GM21528 (cell line): ENCODE results near the gene PLEKHO2.

Source experiments
- ATAC-seq: cut with Tn5 transposase; IDR thresholded peaks from one replicate; pipeline ENCODE4 v1.9.1; 2021; ENCODE audit warnings: mild to moderate bottlenecking, moderate library complexity; ENCODE audit not compliant: unreplicated experiment, low FRiP score

PLEKHO2 gene

DNA sequence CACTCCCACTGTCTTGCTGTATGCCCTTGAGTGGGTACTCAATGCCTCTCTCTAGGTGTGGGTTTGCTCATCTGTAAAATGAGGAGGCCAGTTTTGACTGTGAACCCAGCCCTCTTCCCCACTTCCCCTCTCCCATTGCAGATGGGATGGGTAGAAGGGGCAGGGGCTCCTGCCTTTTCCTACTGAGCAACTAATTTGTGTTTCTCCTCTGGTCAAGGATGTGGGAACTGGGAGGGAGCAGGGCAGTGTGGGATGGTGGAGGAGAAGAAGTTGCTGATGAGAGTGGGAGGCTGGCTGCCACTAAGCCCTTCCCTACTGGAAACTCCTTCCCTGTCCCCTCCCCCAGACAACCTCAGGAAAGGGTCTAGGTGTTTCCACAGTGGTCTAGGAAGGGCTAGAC is 49.8 kb downstream of the PLEKHO2 start:
- ATAC-seq = no peak

GRCh38 chr15:64892847-64893403 is 51.2 kb downstream of the PLEKHO2 start:
- no peak for ATAC-seq

DNA sequence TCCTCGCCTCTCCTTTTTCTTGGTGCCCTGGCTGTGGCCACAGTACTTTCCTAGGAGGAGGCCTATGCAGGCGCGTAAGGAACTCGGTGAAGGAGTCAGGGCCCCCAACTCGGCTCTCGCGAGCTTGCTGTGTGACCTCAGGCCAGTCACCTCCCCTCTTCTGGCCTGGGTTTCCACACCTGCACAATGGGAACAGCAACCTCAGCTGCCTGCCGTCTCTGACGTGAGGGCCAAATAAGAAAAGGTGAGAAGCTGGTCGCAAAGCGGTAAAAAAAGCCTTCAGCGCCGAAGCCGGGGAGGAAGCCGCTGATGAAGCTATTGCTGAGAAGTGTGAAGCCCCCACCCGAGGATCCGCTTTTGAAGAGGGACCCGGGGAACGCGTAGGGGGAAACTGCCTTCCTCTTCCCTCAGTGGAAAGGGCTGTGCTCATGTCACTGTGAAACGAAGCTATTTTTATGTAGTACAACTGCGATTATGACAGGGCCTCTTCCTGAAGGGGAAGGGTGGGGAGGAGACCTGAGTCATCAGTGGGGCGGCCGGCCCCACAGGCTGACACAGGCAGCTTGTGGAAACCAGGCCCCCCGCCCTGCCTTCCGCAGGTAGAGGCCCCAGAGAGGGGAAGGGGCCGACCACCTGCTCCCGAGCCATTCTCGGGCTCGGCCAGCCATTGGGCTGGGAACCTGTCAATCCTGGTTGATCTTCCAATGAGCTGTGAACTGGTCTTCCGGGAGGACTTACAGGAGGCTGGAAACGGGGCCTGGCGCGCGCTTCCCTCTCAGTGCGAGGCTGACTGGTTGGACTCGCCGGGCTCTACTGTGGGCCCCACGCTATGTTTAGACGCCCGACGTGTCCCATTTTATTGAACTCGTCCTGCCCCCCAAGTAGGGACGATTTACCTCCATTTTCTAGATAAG is 52.0 kb downstream of the PLEKHO2 start:
- peak; percentile 56 for ATAC-seq

- peak; percentile 33 for ATAC-seq
Observed at GRCh38 chr15:64894395-64895056, 52.8 kb downstream of the PLEKHO2 start.

DNA sequence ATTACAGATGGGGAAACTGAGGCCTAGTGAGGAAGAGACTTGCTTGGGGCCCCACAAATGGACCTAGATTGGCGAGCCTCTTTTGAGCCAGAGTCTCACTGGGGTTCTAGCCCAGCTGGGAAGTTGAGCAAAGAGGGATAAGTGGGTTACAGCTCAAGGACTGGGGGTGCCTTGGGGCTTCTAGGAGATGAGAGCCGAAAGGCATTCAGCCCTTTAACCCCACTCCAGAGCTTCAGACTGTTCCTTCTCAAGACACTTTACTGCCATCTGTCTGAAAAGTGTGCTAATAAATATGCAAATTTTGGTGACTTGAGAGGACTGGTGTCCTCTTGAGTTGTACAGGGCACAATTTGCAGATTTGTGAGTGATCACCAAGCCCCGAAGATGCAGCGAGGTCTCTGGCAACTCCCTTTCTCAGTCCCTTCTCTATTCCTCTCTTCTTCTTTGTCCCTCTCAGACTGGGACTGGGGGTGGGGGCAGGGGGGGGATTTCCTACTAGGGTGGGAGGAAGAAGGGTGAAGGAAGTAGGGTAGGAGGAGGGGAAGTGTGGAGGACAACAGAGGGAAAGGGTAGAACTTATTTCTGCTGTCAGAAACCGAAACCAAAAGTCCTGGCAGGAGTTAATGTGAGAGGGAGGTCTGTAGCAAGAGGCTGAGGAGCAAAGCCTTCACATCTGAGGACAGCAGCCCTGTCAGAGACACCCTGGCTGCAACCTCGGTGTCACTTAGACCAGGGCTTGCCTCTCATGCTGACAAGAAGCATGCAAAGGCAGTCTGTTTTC is 53.8 kb downstream of the PLEKHO2 start:
- ATAC-seq = no peak

DNA sequence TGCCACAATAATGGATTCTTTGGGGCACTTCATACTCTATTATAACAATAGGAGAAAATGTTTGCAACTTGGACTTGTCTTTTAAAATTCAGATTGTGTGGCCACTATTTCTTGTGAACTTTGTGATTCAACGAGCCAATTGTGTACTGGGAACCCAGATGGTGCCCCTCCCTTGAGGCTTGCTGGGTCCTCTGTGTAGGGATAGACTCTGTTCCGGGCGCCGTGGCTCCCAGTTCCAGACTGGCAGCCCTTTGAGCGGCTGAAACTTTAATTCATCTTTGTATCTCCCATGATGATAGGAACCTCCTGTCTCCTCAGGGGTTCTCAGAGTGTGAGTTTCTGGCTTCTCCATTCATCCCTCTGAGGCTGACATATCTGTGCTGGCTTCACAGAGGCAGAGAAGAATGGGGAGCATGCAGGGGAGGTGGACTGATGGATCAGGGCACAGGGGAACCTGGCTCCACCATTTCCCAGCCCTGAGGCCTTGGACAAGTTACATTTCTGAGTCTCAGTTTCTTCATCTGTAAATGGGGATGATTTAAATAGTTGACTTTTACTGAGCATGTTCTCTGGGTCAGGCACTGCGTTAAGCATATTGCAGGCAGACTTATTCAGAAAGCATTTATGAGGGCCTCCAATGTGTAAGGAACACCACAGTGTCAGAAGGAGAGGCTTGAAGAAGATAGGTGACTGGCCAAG is 54.8 kb downstream of the PLEKHO2 start:
- no peak for ATAC-seq

- no peak for ATAC-seq
Observed at GRCh38 chr15:64897345-64897985, 55.8 kb downstream of the PLEKHO2 start.

GRCh38 chr15:64898406-64898805 is 56.7 kb downstream of the PLEKHO2 start:
- ATAC-seq = no peak

DNA sequence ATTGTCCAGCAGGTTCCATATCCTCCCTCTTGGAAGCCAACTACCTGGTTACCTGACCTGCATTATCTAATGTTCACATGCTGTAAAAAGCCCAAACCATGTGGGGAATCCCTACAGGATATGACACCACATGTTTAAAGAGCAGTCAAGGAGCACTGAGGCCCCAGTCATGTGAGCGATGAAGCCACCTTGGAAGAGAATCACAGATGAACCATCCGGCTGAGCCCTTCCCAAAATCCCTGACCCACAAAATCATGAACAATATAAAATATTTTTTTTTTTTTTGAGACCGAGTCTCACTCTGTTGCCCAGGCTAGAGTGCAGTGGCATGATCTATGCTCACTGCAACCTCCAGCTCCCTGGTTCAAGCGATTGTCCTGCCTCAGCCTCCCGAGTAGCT is 59.4 kb downstream of the PLEKHO2 start:
- no peak for ATAC-seq

DNA sequence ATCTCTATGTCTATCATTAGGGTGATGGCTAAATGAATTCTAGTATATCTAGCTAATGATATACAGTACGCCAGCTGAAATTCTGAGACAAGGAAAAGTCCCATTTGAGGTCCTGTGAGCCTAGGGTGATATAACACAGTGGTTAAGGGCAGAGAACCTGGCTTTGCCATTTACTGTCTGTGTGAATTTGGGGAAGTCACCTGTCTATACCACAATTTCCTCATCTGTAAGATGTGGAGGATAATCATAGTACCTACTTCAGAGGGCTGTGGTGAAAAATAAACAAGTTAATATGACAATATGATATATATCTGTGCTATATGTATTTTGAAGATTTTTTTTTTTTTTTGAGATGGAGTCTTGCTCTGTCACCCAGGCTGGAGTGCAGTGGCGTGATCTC is 60.2 kb downstream of the PLEKHO2 start:
- no peak for ATAC-seq

DNA sequence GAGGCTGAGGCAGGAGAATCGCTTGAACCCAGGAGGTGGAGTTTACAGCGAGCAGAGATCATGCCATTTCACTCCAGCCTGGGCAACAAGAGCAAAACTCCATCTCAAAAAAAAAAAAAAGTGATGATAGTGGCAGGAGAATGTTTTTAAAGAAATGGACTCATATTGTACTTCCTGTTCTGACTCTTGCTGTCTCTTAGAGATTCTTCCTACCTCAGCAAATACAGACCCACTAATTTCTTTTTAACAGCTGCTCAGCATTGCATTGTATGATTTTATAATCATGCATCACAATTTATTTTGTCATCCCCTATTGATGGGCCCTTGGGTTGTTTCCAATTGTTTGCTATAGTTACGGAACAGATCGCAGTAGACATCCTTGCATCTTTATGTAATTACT is 61.1 kb downstream of the PLEKHO2 start:
- ATAC-seq = no peak

DNA sequence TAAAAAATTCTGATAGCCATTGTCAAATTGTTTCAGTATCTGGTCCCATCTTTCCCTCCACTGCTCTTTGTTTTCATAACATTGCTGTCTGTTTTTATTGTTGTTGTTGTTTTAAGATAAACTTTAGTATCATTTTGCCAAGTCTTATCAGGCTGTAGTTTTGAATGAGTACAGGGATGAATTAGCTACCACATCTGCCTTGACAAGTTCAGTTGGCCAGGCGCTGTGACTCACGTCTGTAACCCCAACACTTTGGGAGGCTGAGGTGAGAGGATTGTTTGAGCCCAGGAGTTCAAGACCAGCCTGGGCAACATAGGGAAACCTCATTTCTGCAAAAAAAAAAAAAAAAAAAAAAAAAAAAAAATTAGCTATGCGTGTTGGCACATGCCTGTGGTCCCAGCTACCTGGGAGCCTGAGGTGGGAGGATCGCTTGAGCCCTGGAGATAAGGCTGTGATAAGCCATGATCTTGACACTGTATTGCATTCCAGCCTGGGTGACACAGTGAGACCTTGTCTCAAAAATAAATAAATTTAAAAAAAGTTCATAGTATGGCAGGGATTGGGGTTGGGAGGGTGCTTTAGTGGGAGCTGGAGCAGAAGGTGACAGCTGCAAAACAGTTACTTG is 61.7 kb downstream of the PLEKHO2 start:
- ATAC-seq = no peak

DNA sequence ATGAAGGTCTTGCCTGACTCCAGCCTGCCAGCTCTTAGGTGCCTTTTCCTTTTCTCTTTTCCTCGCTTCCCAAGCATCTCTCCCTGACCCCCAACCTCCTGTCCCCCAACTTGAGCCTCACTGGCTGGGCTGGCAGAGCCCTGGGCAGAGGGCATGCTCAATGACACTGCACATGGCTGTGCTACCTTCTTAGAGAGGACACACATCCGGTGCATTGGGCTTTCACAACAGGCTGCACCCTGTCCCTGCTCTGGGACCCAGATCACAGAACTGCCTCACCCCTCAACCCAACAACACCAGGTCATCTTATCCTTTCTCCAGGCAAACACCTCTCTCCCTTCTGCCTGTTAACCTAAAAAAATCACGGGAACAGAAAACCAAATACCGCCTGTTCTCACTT is 62.5 kb downstream of the PLEKHO2 start:
- no peak for ATAC-seq

- ATAC-seq = no peak
Observed at GRCh38 chr15:64905119-64905831, 63.6 kb downstream of the PLEKHO2 start.

- no peak for ATAC-seq
Observed at GRCh38 chr15:64905941-64906340, 64.2 kb downstream of the PLEKHO2 start.

- no peak for ATAC-seq
Observed at GRCh38 chr15:64906402-64906801, 64.7 kb downstream of the PLEKHO2 start.

DNA sequence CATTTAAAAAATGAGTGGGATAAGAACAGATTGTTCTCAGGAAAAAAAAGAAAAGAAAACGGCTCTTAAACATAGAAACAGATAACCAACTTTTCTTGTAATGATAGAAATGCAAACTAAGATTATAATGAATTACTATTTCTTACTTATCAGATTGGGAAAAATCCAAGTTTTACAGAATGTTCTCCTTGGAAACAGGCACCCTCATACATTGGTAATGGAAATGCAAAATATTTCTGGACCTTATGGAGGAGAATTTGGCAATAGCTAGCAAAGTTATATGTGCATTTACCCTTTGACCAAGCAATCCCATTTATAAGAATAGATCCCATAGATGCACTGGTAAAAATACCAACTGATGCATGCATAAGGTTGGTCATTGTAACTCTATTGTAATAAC is 66.3 kb downstream of the PLEKHO2 start:
- no peak for ATAC-seq

DNA sequence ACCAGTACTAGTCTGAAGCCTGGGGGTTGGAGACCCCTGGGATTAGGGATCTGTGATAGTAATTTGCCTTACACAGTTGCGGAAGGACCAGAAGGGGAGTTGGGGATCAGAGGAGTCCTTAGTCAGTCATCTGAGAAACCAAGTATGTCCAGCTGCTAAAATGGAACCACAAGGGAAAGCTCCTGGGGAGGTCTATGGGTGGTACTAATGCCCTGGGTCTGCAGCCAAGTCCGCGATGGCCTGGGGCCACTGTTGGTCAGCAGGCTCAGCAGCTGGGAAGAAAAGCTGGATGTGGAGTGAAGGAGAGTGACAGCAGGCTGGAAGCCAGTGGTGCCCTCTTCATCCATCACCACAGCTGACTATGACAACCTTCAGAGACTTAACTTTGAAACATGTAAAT is 67.8 kb downstream of the PLEKHO2 start:
- ATAC-seq = no peak
